ENCODE data around the gene SIPA1L2.
"Not testable (repeated sequence)": the region's sequence is repeated elsewhere in the genome, so short reads cannot be mapped to it uniquely, and the experiment has no call there.

Gene SIPA1L2

DNA sequence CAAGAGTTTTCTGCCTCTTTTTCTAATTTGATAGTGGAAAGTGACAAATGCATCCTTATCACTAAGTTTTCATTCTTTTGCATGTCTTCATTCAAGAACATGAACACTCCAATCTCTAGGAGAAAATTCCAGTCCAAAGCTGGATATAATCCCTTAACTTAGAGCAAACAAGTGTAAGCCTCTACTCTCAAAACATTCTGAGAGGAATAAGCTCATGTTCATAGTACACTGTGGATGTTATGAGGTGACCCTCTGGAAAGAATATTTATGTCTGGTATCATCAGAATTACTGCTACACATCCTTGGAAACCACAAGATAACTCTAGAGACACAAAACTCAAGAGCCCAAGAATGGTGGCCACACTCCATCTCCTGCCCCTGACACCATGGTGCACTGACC is 15.1 kb downstream of the SIPA1L2 start:
- H3K79me2 ChIP-seq (ENCODE audit: insufficient read depth, low read length): no peaks in the 10 kb centered on the region
- no peak overlapping the region for H3K4me2 ChIP-seq (ENCODE audit: low read depth, low read length, poor library complexity, severe bottlenecking)
- TF ChIP-seq EZH2phosphoT487 (conservative IDR thresholded peaks at IDR 0.05; ENCODE audit: low read length) (no peak), CTCF (IDR thresholded peaks at IDR 0.05; ENCODE audit: insufficient read depth, low read length, poor library complexity, severe bottlenecking) (no peak)
- H3K27ac ChIP-seq (ENCODE audit: low read depth, low read length): no peak overlapping the region
- H3K9me3 ChIP-seq (ENCODE audit: insufficient read depth, low read length): no peaks in the 10 kb centered on the region
- H3K9ac ChIP-seq (ENCODE audit: low read length): no peak overlapping the region
- no peak overlapping the region for H3K4me3 ChIP-seq (ENCODE audit: insufficient read depth, low read length, poor library complexity, severe bottlenecking)
- H4K20me1 ChIP-seq (ENCODE audit: low read depth, low read length): no peaks in the 10 kb centered on the region
- H2AFZ ChIP-seq (ENCODE audit: low read depth, low read length, severe bottlenecking): no peak overlapping the region
- no peaks in the 10 kb centered on the region for H3K27me3 ChIP-seq (ENCODE audit: low read length)
- no peaks in the 10 kb centered on the region for H3K36me3 ChIP-seq (ENCODE audit: low read length)
- H3F3A ChIP-seq (ENCODE audit: insufficient read depth): no peaks in the 10 kb centered on the region
- no peaks in the 10 kb centered on the region for H3K9me2 ChIP-seq (replicated peaks; ENCODE audit: insufficient read depth, low read length)

DNA sequence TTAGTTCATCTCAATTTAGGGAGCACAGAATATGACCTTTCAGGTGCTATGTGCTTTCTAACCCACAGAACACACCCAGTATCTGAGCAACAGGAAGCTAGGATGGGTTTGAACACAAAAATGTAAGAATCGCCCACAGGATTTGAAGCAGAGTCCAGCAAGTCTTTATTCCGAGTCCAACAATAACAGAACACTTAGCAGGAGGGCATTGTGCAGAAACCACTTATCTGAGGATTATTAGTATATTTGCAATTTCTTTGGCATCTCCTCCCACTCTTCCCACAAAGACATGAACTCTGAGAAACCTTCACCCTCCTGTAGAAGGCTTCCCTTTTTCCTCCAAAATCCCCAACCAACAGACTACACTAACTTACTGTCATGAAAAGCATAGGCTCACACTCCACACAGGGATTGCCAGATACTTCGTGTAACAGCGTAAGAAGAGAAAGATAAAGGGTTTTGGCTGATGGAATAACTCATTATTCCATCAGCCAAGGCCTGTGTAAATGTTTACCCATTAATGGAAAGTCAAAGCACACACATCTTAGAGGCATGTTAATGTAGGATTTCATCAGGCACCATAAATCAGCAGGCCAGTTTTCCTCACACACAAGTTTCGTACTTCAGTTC is 16.1 kb downstream of the SIPA1L2 start:
- H3K9me3 ChIP-seq (ENCODE audit: insufficient read depth, low read length): no peaks in the 10 kb centered on the region
- no peaks in the 10 kb centered on the region for H3F3A ChIP-seq (ENCODE audit: insufficient read depth)
- H3K9me2 ChIP-seq (replicated peaks; ENCODE audit: insufficient read depth, low read length): no peaks in the 10 kb centered on the region
- no peaks in the 10 kb centered on the region for H3K27me3 ChIP-seq (ENCODE audit: low read length)
- no peaks in the 10 kb centered on the region for H4K20me1 ChIP-seq (ENCODE audit: low read depth, low read length)
- no peak overlapping the region for H3K4me2 ChIP-seq (ENCODE audit: low read depth, low read length, poor library complexity, severe bottlenecking)
- no peaks in the 10 kb centered on the region for H3K36me3 ChIP-seq (ENCODE audit: low read length)
- no peaks in the 10 kb centered on the region for H3K79me2 ChIP-seq (ENCODE audit: insufficient read depth, low read length)
- no peak overlapping the region for H3K27ac ChIP-seq (ENCODE audit: low read depth, low read length)
- H2AFZ ChIP-seq (ENCODE audit: low read depth, low read length, severe bottlenecking): no peak overlapping the region
- TF ChIP-seq CTCF (IDR thresholded peaks at IDR 0.05; ENCODE audit: insufficient read depth, low read length, poor library complexity, severe bottlenecking) (no peak), EZH2phosphoT487 (conservative IDR thresholded peaks at IDR 0.05; ENCODE audit: low read length) (no peak)
- H3K4me3 ChIP-seq (ENCODE audit: insufficient read depth, low read length, poor library complexity, severe bottlenecking): no peak overlapping the region
- no peak overlapping the region for H3K9ac ChIP-seq (ENCODE audit: low read length)

DNA sequence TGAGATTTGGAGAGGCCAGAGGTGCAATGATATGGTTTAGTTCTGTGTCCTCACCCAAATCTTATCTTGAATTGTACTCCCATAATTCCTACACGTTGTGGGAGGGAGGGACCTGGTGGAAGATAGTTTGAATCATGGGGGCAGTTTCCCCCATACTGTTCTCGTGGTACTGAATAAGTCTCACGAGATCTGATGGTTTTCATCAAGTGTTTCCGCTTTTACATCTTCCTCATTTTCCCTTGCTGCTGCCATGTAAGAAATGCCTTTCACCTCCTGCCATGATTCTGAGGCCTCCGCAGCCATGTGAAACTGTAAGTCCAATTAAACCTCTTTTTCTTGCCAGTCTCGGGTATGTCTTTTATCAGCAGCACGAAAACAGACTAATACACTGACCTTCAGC is 17.1 kb downstream of the SIPA1L2 start:
- not testable (repeated sequence) for H3K4me2 ChIP-seq (ENCODE audit: low read depth, low read length, poor library complexity, severe bottlenecking); H3K79me2 ChIP-seq (ENCODE audit: insufficient read depth, low read length); H3K9me2 ChIP-seq (replicated peaks; ENCODE audit: insufficient read depth, low read length); H3F3A ChIP-seq (ENCODE audit: insufficient read depth); H3K9ac ChIP-seq (ENCODE audit: low read length); H2AFZ ChIP-seq (ENCODE audit: low read depth, low read length, severe bottlenecking); H3K9me3 ChIP-seq (ENCODE audit: insufficient read depth, low read length); H4K20me1 ChIP-seq (ENCODE audit: low read depth, low read length); H3K4me3 ChIP-seq (ENCODE audit: insufficient read depth, low read length, poor library complexity, severe bottlenecking); H3K36me3 ChIP-seq (ENCODE audit: low read length); H3K27me3 ChIP-seq (ENCODE audit: low read length); H3K27ac ChIP-seq (ENCODE audit: low read depth, low read length)

DNA sequence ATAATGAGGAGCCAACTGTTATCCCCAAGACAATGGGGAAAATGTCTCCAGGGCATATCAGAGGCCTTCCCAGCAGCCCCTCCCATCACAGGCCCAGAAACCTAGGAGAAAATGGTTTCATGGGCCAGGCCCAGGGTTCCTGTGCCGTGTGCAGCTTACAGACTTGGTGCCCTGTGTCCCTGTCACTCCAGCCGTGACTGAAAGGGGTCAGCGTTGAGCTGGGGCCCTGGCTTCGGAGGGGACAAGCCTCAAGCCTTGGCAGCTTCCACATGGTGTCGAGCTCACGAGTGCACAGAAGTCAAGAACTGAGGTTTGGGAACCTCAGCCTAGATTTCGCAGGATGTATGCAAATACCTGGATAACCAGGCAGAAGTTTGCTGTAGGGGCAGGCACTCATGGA is 18.1 kb downstream of the SIPA1L2 start:
- Histone ChIP-seq H2AFZ (ENCODE audit: low read depth, low read length, severe bottlenecking) (no peak overlapping the region), H3K4me2 (ENCODE audit: low read depth, low read length, poor library complexity, severe bottlenecking) (no peak overlapping the region), H3K9ac (ENCODE audit: low read length) (no peak overlapping the region), H3K79me2 (ENCODE audit: insufficient read depth, low read length) (no peaks in the 10 kb centered on the region), H4K20me1 (ENCODE audit: low read depth, low read length) (no peaks in the 10 kb centered on the region), H3K9me3 (ENCODE audit: insufficient read depth, low read length) (no peaks in the 10 kb centered on the region), H3K27me3 (ENCODE audit: low read length) (no peaks in the 10 kb centered on the region), H3K27ac (ENCODE audit: low read depth, low read length) (no peak overlapping the region), H3F3A (ENCODE audit: insufficient read depth) (no peaks in the 10 kb centered on the region), H3K9me2 (replicated peaks; ENCODE audit: insufficient read depth, low read length) (no peaks in the 10 kb centered on the region), H3K4me3 (ENCODE audit: insufficient read depth, low read length, poor library complexity, severe bottlenecking) (no peak overlapping the region), H3K36me3 (ENCODE audit: low read length) (no peaks in the 10 kb centered on the region)
- no peak for TF ChIP-seq EZH2phosphoT487 (conservative IDR thresholded peaks at IDR 0.05; ENCODE audit: low read length)
- no peak for TF ChIP-seq CTCF (IDR thresholded peaks at IDR 0.05; ENCODE audit: insufficient read depth, low read length, poor library complexity, severe bottlenecking)

DNA sequence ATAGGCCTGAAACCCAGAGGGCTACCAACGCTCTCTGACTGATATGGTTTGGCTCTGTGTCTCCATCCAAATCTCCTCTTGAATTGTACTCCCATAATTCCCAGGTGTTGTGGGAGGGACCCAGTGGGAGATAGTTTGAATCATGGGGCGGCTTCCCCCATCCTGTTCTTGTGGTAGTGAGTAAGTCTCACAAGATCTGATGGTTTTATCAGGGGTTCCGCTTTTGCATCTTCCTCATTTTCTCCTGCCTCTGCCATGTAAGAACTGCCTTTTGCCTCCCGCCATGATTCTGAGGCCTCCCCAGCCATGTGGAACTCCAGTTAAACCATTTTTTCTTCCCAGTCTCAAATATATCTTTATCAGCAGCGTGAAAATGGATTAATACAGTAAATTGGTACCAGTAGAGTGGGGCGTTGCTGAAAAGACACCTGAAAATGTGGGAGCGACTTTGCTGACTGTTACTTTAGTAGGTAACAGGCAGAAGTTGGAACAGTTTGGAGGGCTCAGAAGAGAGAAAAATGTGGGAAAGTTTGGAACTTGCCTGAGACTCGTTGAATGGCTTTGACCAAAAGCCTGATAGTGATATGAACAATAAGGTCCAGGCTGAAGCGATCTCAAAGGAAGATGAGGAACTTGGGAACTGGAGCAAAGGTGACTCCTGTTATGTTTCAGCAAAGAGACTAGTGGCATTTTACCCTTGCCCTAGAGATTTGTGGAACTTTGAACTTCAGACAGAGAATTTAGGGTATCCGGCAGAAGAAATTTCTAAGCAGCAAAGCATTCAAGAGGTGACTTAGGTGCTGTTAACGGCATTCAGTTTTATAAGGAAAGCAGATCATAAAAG is 18.8 kb downstream of the SIPA1L2 start:
- not testable (repeated sequence) for H3K27me3 ChIP-seq (ENCODE audit: low read length); H2AFZ ChIP-seq (ENCODE audit: low read depth, low read length, severe bottlenecking); H4K20me1 ChIP-seq (ENCODE audit: low read depth, low read length); H3F3A ChIP-seq (ENCODE audit: insufficient read depth); H3K4me3 ChIP-seq (ENCODE audit: insufficient read depth, low read length, poor library complexity, severe bottlenecking); H3K4me2 ChIP-seq (ENCODE audit: low read depth, low read length, poor library complexity, severe bottlenecking); H3K9me3 ChIP-seq (ENCODE audit: insufficient read depth, low read length); H3K36me3 ChIP-seq (ENCODE audit: low read length); H3K79me2 ChIP-seq (ENCODE audit: insufficient read depth, low read length); H3K9me2 ChIP-seq (replicated peaks; ENCODE audit: insufficient read depth, low read length); H3K9ac ChIP-seq (ENCODE audit: low read length); H3K27ac ChIP-seq (ENCODE audit: low read depth, low read length)

Measured in SU-DHL-6 (cell line).